GM21737 (cell line): Measurements from ENCODE around the gene GSTP1.
A peak's percentile ranks its signal among the peaks of the same experiment; 100 is the strongest.
"Not testable (repeated sequence)": the region's sequence is repeated elsewhere in the genome, so short reads cannot be mapped to it uniquely, and the experiment has no call there.

Experiments used
- ATAC-seq: cut with Tn5 transposase; IDR thresholded peaks from one replicate; pipeline ENCODE4 v1.9.1; 2021; ENCODE audit warnings: mild to moderate bottlenecking, moderate library complexity; ENCODE audit not compliant: unreplicated experiment

Gene GSTP1

GRCh38 chr11:67594480-67594879, 10.9 kb downstream of the GSTP1 start:
- no peak for ATAC-seq

GRCh38 chr11:67596753-67597300, 13.2 kb downstream of the GSTP1 start:
- no peak for ATAC-seq

GRCh38 chr11:67597458-67597857, 13.8 kb downstream of the GSTP1 start:
- ATAC-seq = not testable (repeated sequence)

- ATAC-seq = not testable (repeated sequence)
Measured at GRCh38 chr11:67597963-67598362, 14.4 kb downstream of the GSTP1 start.

- ATAC-seq = no peak
Measured at GRCh38 chr11:67599149-67599548, 15.5 kb downstream of the GSTP1 start.

- peak; percentile 76 for ATAC-seq
Measured at GRCh38 chr11:67600324-67601029, 16.9 kb downstream of the GSTP1 start.

- ATAC-seq = no peak
Measured at GRCh38 chr11:67601098-67601497, 17.5 kb downstream of the GSTP1 start.

GRCh38 chr11:67604119-67604518, 20.5 kb downstream of the GSTP1 start:
- ATAC-seq = not testable (repeated sequence)

- ATAC-seq = no peak
Measured at GRCh38 chr11:67604815-67605214, 21.2 kb downstream of the GSTP1 start.

GRCh38 chr11:67605231-67606011, 21.8 kb downstream of the GSTP1 start:
- no peak for ATAC-seq

GRCh38 chr11:67606093-67606491, 22.5 kb downstream of the GSTP1 start:
- ATAC-seq = no peak

- ATAC-seq = peak; percentile 94
Measured at GRCh38 chr11:67606492-67607295, 23.1 kb downstream of the GSTP1 start, which contains the start of gene NDUFV1. NDUFV1 (plus strand) TSS chr11:67606936; CDS start chr11:67607005, 69 bp downstream.

GRCh38 chr11:67607507-67607906, 23.9 kb downstream of the GSTP1 start:
- no peak for ATAC-seq

- ATAC-seq = no peak
Measured at GRCh38 chr11:67608486-67608885, 24.9 kb downstream of the GSTP1 start.

- ATAC-seq = no peak
Measured at GRCh38 chr11:67609316-67609715, 25.7 kb downstream of the GSTP1 start.

GRCh38 chr11:67610302-67610868, 26.8 kb downstream of the GSTP1 start:
- ATAC-seq = no peak

GRCh38 chr11:67611165-67611564, 27.6 kb downstream of the GSTP1 start:
- ATAC-seq = no peak

- ATAC-seq = no peak
Measured at GRCh38 chr11:67611704-67612587, 28.3 kb downstream of the GSTP1 start.

GRCh38 chr11:67612751-67613150, 29.1 kb downstream of the GSTP1 start:
- no peak for ATAC-seq
